Myometrial cell (primary cell): ENCODE data around the gene BBC3. TPM values are rescaled to one million over a fixed set of nuclear protein-coding genes. Genes with fewer than 3 reads are reported as not detected.

ENCODE experiments used
- total RNA-seq: library from RNA; depleted of rRNA; stranded (reverse); fragments of >200 nt; gene quantifications from 2 replicates; pipeline ENCODE4 v1.2.3, GENCODE V29; 2015

Gene BBC3
- total RNA-seq = 16.7 and 19.9 TPM in 2 replicates

DNA sequence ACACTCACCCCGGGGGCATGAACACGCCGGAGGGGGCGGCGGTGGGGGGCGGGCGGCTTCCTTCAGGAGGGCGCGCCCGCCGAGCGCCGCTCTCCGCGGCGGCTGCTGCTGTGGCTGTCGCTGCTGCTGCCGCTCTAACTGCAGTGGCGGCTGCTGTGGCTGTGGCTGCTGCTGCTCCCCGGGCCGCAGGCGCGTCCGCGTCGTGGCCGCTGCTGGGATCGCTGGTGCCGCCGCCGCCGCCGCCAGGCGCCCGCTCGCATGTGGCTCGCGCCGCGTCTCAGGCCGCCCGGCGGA, at the start of gene BBC3:
Gene BBC3 (minus strand): TSS at position 279 of the 294 bp plus-strand sequence. CDS start 2,768 bp downstream, outside the sequence.

DNA sequence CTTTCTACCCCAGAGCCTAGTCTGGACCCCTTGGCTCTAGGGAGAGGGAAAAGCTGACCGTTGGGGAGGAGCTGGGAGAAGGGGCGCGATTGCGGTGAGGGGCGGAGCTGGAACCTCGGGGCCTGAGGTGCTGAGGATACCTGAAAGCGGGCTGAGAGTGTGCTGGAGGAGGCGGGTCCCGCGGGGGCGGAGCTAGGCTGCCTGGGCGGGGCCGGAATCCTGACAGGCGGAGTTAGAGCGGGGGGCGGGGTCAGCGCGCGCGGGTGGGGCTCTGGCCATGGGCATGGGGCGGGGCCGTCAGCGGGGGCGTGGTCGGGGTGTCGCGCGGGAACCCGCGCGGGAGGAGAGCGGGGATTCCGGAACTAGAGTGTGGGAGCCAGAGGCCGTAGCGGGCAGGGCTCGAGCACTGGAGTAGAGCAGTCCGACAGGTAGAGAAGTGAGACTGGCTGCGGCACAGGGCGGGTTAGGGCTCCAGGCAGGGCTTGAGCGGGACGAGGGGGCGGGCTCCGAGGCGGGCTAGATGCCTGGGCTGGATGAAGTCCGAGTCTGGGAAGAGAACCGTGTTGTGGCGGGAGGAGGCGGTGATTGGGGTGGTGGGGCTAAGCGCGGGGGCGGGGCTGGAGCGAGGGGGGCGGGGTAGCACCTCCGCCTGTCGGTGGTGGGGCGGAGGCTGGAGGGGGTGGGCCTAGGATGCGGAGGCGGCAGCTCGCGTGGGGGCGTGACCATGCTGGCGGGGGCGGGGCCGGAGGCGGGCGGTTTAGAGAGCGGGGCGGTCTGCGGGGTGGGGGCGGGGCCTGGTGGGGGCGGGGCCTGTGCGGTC, 43.3 kb upstream of the BBC3 start, which contains the start of gene INAFM1:
Gene INAFM1 (plus strand): TSS at position 815 of the 820 bp plus-strand sequence. CDS start 35 bp downstream, outside the sequence.

GRCh38 chr19:47255879-47256692, 25.1 kb upstream of the BBC3 start, which contains the start of gene CCDC9:
Gene CCDC9 (plus strand): TSS chr19:47256525. CDS start chr19:47258401, 1,876 bp downstream.

Other genes starting within 250 kb of the BBC3 start
- under 0.01 and 2.5 TPM in 2 replicates for gene NPAS1, start 211.4 kb downstream of the BBC3 start, total RNA-seq
- gene TMEM160, start 182.6 kb downstream of the BBC3 start, total RNA-seq = 28.3 and 55.8 TPM in 2 replicates
- gene ZC3H4, start 117.4 kb downstream of the BBC3 start, total RNA-seq = 13.5 and 18.1 TPM in 2 replicates
- gene SAE1, start 100.4 kb downstream of the BBC3 start, total RNA-seq = 177 and 236 TPM in 2 replicates
- gene CCDC9, start 25.3 kb upstream of the BBC3 start, total RNA-seq = 13.1 and 25.7 TPM in 2 replicates
- 7.8 and 10.1 TPM in 2 replicates for gene INAFM1, start 43.7 kb upstream of the BBC3 start, total RNA-seq
- not detected in 2 replicates for gene C5AR1, start 78.7 kb upstream of the BBC3 start, total RNA-seq
- 0.18 TPM in 1 of 2 replicates, not detected in the other for gene C5AR2, start 101.0 kb upstream of the BBC3 start, total RNA-seq
- gene DHX34, start 118.1 kb upstream of the BBC3 start, total RNA-seq = 10.6 and 13.8 TPM in 2 replicates
- 40.8 and 44.7 TPM in 2 replicates for gene MEIS3, start 188.3 kb upstream of the BBC3 start, total RNA-seq
- not detected in 2 replicates for gene SLC8A2, start 240.7 kb upstream of the BBC3 start, total RNA-seq